Measurements from ENCODE around the gene TP63.

TP63 gene

GRCh38 chr3:189710620-189711402, 79.6 kb downstream of the TP63 start:
- TF ChIP-seq EP300 (IDR thresholded peaks at IDR 0.05; ENCODE audit: borderline replicate concordance), result peak; percentile 93
- peak; percentile 68 for TF ChIP-seq YY1 (IDR thresholded peaks at IDR 0.05; ENCODE audit: low read depth)
- TF ChIP-seq USF1 (IDR thresholded peaks at IDR 0.05), result no peak
- peak; percentile 97 for TF ChIP-seq NFIC (IDR thresholded peaks at IDR 0.05)
- TF ChIP-seq CREB1 (IDR thresholded peaks at IDR 0.05; ENCODE audit: low read depth), result no peak
- no peak for TF ChIP-seq TAF1 (IDR thresholded peaks at IDR 0.05; ENCODE audit: low read depth)
- no peak for TF ChIP-seq CEBPB (IDR thresholded peaks at IDR 0.05)
- peak; percentile 71; the same call in 1 of the 2 replicates for TF ChIP-seq FOXM1 (IDR thresholded peaks at IDR 0.05; ENCODE audit: borderline replicate concordance, low read depth)
- no peak for TF ChIP-seq REST (IDR thresholded peaks at IDR 0.05; ENCODE audit: low read depth)
- TF ChIP-seq EGR1 (IDR thresholded peaks at IDR 0.05), result no peak
- peak; percentile 33; the same call in 1 of the 2 replicates for TF ChIP-seq RAD21 (IDR thresholded peaks at IDR 0.05; ENCODE audit: low read depth)
- no peak for TF ChIP-seq ZBTB7A (IDR thresholded peaks at IDR 0.05; ENCODE audit: low read depth)
- peak; percentile 94 for TF ChIP-seq TEAD4 (IDR thresholded peaks at IDR 0.05)
- peak; percentile 91 for TF ChIP-seq TCF12 (IDR thresholded peaks at IDR 0.05; ENCODE audit: low read depth)
- peak; percentile 42; the same call in 1 of the 2 replicates for TF ChIP-seq MAX (IDR thresholded peaks at IDR 0.05)

GRCh38 chr3:189712906-189713483, 81.8 kb downstream of the TP63 start:
- no peak for TF ChIP-seq CREB1 (IDR thresholded peaks at IDR 0.05; ENCODE audit: low read depth)
- no peak for TF ChIP-seq RAD21 (IDR thresholded peaks at IDR 0.05; ENCODE audit: low read depth)
- no peak for TF ChIP-seq EGR1 (IDR thresholded peaks at IDR 0.05)
- TF ChIP-seq ZBTB7A (IDR thresholded peaks at IDR 0.05; ENCODE audit: low read depth), result no peak
- TF ChIP-seq TAF1 (IDR thresholded peaks at IDR 0.05; ENCODE audit: low read depth), result no peak
- no peak for TF ChIP-seq FOXM1 (IDR thresholded peaks at IDR 0.05; ENCODE audit: borderline replicate concordance, low read depth)
- no peak for TF ChIP-seq TEAD4 (IDR thresholded peaks at IDR 0.05)
- no peak for TF ChIP-seq NFIC (IDR thresholded peaks at IDR 0.05)

GRCh38 chr3:189714991-189715961, 84.1 kb downstream of the TP63 start:
- TF ChIP-seq EGR1 (IDR thresholded peaks at IDR 0.05) (no peak), TEAD4 (IDR thresholded peaks at IDR 0.05) (peak; percentile 62; the same call in 1 of the 2 replicates), MAX (IDR thresholded peaks at IDR 0.05) (0 out of 2 replicates have a peak, but pooled peaks have one; percentile 14), EP300 (IDR thresholded peaks at IDR 0.05; ENCODE audit: borderline replicate concordance) (peak; percentile 59; the same call in 1 of the 2 replicates), REST (IDR thresholded peaks at IDR 0.05; ENCODE audit: low read depth) (no peak), ZBTB7A (IDR thresholded peaks at IDR 0.05; ENCODE audit: low read depth) (no peak), TCF12 (IDR thresholded peaks at IDR 0.05; ENCODE audit: low read depth) (0 out of 2 replicates have a peak, but pooled peaks have one; percentile 33), FOXM1 (IDR thresholded peaks at IDR 0.05; ENCODE audit: borderline replicate concordance, low read depth) (peak; percentile 73), CEBPB (IDR thresholded peaks at IDR 0.05) (no peak), CREB1 (IDR thresholded peaks at IDR 0.05; ENCODE audit: low read depth) (no peak), RAD21 (IDR thresholded peaks at IDR 0.05; ENCODE audit: low read depth) (no peak; the same call in 1 of the 2 replicates), TAF1 (IDR thresholded peaks at IDR 0.05; ENCODE audit: low read depth) (no peak), USF1 (IDR thresholded peaks at IDR 0.05) (no peak), NFIC (IDR thresholded peaks at IDR 0.05) (peak; percentile 76), YY1 (IDR thresholded peaks at IDR 0.05; ENCODE audit: low read depth) (no peak)

- TF ChIP-seq TAF1 (IDR thresholded peaks at IDR 0.05; ENCODE audit: low read depth), result no peak
- TF ChIP-seq REST (IDR thresholded peaks at IDR 0.05; ENCODE audit: low read depth), result no peak
- TF ChIP-seq CREB1 (IDR thresholded peaks at IDR 0.05; ENCODE audit: low read depth), result no peak
- no peak for TF ChIP-seq USF1 (IDR thresholded peaks at IDR 0.05)
- TF ChIP-seq CEBPB (IDR thresholded peaks at IDR 0.05), result no peak
- no peak for TF ChIP-seq TEAD4 (IDR thresholded peaks at IDR 0.05)
Measured at GRCh38 chr3:189718215-189718614, 87.0 kb downstream of the TP63 start.
